Measurements from ENCODE around the gene CLHC1. TPM values are rescaled to one million over a fixed set of nuclear protein-coding genes. Genes with fewer than 3 reads are reported as not detected.

CLHC1 gene
- total and polyA plus RNA-seq, 7 experiments from 2014 or later: 1.0 to 19.5 (median 6.3) TPM

DNA sequence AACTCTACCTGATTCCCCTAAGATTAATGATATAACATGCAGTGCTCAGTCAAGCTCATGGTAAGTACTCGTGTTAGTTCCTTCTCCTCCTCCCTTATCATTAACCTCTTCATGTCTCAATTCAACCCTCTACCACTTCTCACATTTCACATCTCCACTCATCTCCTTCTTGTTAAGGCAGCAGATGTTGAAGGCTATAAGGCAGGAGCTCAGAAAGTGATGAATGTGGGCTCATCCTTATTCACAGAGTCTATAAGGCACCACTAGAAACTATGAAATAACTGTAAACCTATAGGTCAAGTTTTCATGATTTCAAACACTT, 56.0 kb downstream of the CLHC1 start:
- Mint-ChIP-seq H3K36me3 (no peaks in the 10 kb centered on the region), H3K9me3 (no peaks in the 10 kb centered on the region), H3K4me3 (peak overlapping the region in 4 of 10 donors; percentile 1 to 45 (median 26)), H3K4me1 (peaks cover 0 to 10% (median 8%) of the 10 kb centered on the region in 7 donors), H3K27ac (peak overlapping the region in 5 of 9 donors; percentile 2 to 69 (median 46)), H3K27me3 (no peaks in the 10 kb centered on the region)
- DNase-seq (no peak), ATAC-seq (no peak)
- no peak overlapping the region for H3K4me3 ChIP-seq (ENCODE audit: low read length)
- no peak overlapping the region for H3K27ac ChIP-seq (ENCODE audit: low read depth, low read length)
- no peaks in the 10 kb centered on the region for H3K36me3 ChIP-seq (ENCODE audit: control insufficient read depth in 2 of 3, insufficient read depth in 3 of 3, low read length in 3 of 3)
- ChIA-PET POLR2A (interaction anchor here (1.1 kb wide), 1 partner anchor 144 kb away, joined by 4 read pairs; no protein-coding TSS in a partner anchor), CTCF (interaction anchor here (0.6 to 4.8 kb wide), 11 partner anchors 8 to 1074 kb away, joined by 3 to 38 read pairs (median 4); partner anchors contain the start of gene EML6)
- H3K4me1 ChIP-seq (ENCODE audit: control insufficient read depth in 2 of 2, insufficient read depth in 2 of 2, low read length in 2 of 2): no peaks in the 10 kb centered on the region
- intact Hi-C loops (cut with micrococcal nuclease): loop anchor here (5.0 to 10.0 kb wide), 5 partner anchors 46 to 1069 kb away; partner anchors contain the start of gene EML6 (in 1 of the 2)
- no peaks in the 10 kb centered on the region for H3K9me3 ChIP-seq (ENCODE audit: control insufficient read depth in 2 of 3, low read length in 3 of 3)
- H3K27me3 ChIP-seq (ENCODE audit: control insufficient read depth in 2 of 2, insufficient read depth in 2 of 2, low read length in 2 of 2): no peaks in the 10 kb centered on the region

DNA sequence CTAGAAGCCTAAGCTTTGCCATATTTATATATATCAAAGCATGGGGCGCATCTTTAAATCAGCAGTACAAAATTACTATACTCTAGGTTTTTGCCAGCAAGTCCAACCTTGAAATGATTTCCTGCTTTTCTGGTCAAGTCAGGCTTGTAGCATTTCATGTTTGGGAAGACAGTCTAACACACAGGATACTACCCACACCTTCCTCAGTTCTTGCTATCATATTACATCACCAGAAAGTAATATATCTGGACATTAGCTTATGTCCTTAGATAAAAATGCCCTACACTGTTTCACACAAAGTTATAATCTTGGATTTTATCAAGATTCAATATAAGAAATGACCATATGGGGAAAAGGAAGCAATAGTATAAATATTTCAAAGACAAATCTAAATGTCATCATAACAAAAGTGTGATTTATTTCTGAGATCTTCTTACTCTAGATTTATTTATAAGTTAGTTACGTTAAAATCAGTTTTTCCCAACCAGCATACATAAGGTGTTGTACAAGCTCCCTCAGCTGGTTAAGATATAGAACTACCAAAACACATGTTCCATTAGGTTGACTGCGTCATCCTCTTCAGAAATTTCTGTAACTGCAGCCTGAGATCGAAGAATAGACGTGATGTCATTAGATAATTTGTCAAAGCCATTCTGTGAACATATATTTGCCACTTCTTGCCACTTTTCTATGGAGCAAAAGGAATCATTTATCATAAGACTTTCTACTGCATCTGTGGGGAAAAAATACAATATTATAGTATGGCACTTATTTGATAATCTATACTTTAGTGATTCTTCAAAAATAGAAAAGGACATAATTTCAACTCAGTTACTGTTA, 56.6 kb downstream of the CLHC1 start:
- intact Hi-C loops (cut with micrococcal nuclease): loop anchor here (1.0 to 10.0 kb wide), 11 partner anchors 47 to 1068 kb away; partner anchors contain the start of gene EML6 (in 1 of the 2)
- Mint-ChIP-seq H3K27me3 (no peaks in the 10 kb centered on the region), H3K27ac (peak overlapping the region in 5 of 9 donors; percentile 2 to 69 (median 46)), H3K36me3 (no peaks in the 10 kb centered on the region), H3K4me3 (peak overlapping the region in 7 of 10 donors; percentile 0 to 49 (median 24)), H3K9me3 (no peaks in the 10 kb centered on the region), H3K4me1 (peaks cover 0 to 10% (median 8%) of the 10 kb centered on the region in 7 donors)
- ChIA-PET POLR2A (interaction anchor here (0.7 to 1.1 kb wide), 2 partner anchors 143 to 1252 kb away, joined by 4 to 5 read pairs; no protein-coding TSS in a partner anchor), CTCF (interaction anchor here (0.6 to 4.8 kb wide), 15 partner anchors 44 to 509 kb away, joined by 3 to 38 read pairs (median 4); partner anchors contain the start of genes EML6 and RTN4)
- DNase-seq (peak in 7 of 9 donors; percentile 40 to 69 (median 63)), ATAC-seq (peak; percentile 96)
- H3K27ac ChIP-seq (ENCODE audit: low read depth, low read length): no peak overlapping the region
- H3K9me3 ChIP-seq (ENCODE audit: control insufficient read depth in 2 of 3, low read length in 3 of 3): no peaks in the 10 kb centered on the region
- H3K27me3 ChIP-seq (ENCODE audit: control insufficient read depth in 2 of 2, insufficient read depth in 2 of 2, low read length in 2 of 2): no peaks in the 10 kb centered on the region
- H3K4me1 ChIP-seq (ENCODE audit: control insufficient read depth in 2 of 2, insufficient read depth in 2 of 2, low read length in 2 of 2): no peaks in the 10 kb centered on the region
- no peak overlapping the region for H3K4me3 ChIP-seq (ENCODE audit: low read length)
- H3K36me3 ChIP-seq (ENCODE audit: control insufficient read depth in 2 of 3, insufficient read depth in 3 of 3, low read length in 3 of 3): no peaks in the 10 kb centered on the region

DNA sequence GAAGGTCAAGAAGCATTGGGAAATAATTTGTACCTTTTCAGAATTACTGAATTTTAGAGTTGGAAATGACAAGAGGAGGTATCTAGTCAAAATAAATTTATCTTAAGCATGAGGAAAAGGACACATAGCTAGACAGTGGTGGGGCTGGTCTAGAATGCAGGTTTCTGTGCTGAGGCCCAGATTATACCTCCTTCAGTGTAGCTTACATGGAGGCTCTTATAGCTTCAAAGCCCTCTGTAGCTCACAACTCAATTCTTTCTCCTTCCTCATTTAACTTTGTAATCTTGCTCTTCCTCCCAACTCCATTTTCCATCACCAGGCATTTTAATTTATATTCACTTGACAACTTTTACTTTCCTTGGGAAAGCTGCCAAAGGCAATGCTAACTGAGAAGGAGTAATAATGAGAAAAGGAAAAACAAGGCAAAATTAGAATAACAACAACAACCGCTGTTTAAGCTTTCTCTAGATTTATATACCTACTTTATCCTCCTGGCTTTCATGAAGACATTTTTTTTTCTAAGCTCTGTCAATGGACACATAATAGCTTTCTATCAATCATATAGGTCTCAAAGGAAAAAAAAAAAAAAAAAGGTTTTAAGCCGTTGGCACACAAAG, 58.5 kb downstream of the CLHC1 start:
- Histone ChIP-seq H3K27ac (ENCODE audit: low read depth, low read length) (no peak overlapping the region), H3K4me1 (ENCODE audit: control insufficient read depth in 2 of 2, insufficient read depth in 2 of 2, low read length in 2 of 2) (no peaks in the 10 kb centered on the region), H3K9me3 (ENCODE audit: control insufficient read depth in 2 of 3, low read length in 3 of 3) (no peaks in the 10 kb centered on the region), H3K27me3 (ENCODE audit: control insufficient read depth in 2 of 2, insufficient read depth in 2 of 2, low read length in 2 of 2) (no peaks in the 10 kb centered on the region), H3K4me3 (ENCODE audit: low read length) (no peak overlapping the region), H3K36me3 (ENCODE audit: control insufficient read depth in 2 of 3, insufficient read depth in 3 of 3, low read length in 3 of 3) (no peaks in the 10 kb centered on the region)
- Mint-ChIP-seq H3K4me3 (no peak overlapping the region), H3K36me3 (no peaks in the 10 kb centered on the region), H3K4me1 (peaks cover 0 to 12% (median 9%) of the 10 kb centered on the region in 7 donors), H3K27ac (no peak overlapping the region), H3K9me3 (no peaks in the 10 kb centered on the region), H3K27me3 (no peaks in the 10 kb centered on the region)
- ChIA-PET POLR2A (no interaction called here), CTCF (interaction anchor here (0.5 to 4.8 kb wide), 9 partner anchors 46 to 890 kb away, joined by 3 to 38 read pairs (median 6); partner anchors contain the start of gene RTN4)
- DNase-seq: no peak
- intact Hi-C loops (cut with micrococcal nuclease): loop anchor here (2.0 to 10.0 kb wide), 4 partner anchors 449 to 969 kb away; partner anchors contain the start of gene EML6 (in 1 of the 2)
- no peak for ATAC-seq

DNA sequence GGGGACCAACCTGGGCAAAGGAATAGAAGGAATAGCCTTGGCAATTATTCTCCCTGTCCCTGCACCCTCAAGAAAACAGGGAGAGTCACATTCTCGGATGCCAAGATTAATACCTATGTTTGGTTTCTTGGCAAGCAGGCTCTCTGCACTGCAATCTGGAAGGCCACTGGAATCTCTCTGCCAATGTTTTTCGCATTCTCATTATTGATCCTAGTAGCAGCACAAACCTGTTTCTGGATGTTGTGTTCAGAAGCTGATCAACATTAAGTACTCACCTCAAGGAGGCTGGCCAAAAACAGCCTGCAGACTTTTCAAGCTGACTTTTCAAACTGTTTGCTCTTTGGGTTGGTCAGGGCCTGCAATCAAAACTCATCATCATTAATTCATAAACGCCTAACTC, 62.2 kb downstream of the CLHC1 start:
- no peaks in the 10 kb centered on the region for H3K4me1 ChIP-seq (ENCODE audit: control insufficient read depth in 2 of 2, insufficient read depth in 2 of 2, low read length in 2 of 2)
- no peak for ATAC-seq
- intact Hi-C loops (cut with micrococcal nuclease): loop anchor here (2.0 to 10.0 kb wide), 5 partner anchors 38 to 965 kb away; partner anchors contain the start of gene EML6 (in 2 of the 2)
- H3K9me3 ChIP-seq (ENCODE audit: control insufficient read depth in 2 of 3, low read length in 3 of 3): no peaks in the 10 kb centered on the region
- Mint-ChIP-seq H3K4me1 (peaks cover 0 to 5% (median 0%) of the 10 kb centered on the region in 7 donors), H3K9me3 (no peaks in the 10 kb centered on the region), H3K27ac (no peak overlapping the region), H3K27me3 (no peaks in the 10 kb centered on the region), H3K36me3 (no peaks in the 10 kb centered on the region), H3K4me3 (no peak overlapping the region)
- POLR2A ChIA-PET: interaction anchor here (1.1 to 4.2 kb wide), 3 partner anchors 120 to 160 kb away, joined by 4 to 13 read pairs (median 4); partner anchors contain the start of gene RTN4
- CTCF ChIA-PET: interaction anchor here (0.8 to 5.7 kb wide), 6 partner anchors 8 to 153 kb away, joined by 3 to 83 read pairs (median 8); no protein-coding TSS in a partner anchor
- H3K4me3 ChIP-seq (ENCODE audit: low read length): no peak overlapping the region
- no peak for DNase-seq
- no peak overlapping the region for H3K27ac ChIP-seq (ENCODE audit: low read depth, low read length)
- H3K27me3 ChIP-seq (ENCODE audit: control insufficient read depth in 2 of 2, insufficient read depth in 2 of 2, low read length in 2 of 2): no peaks in the 10 kb centered on the region
- no peaks in the 10 kb centered on the region for H3K36me3 ChIP-seq (ENCODE audit: control insufficient read depth in 2 of 3, insufficient read depth in 3 of 3, low read length in 3 of 3)

DNA sequence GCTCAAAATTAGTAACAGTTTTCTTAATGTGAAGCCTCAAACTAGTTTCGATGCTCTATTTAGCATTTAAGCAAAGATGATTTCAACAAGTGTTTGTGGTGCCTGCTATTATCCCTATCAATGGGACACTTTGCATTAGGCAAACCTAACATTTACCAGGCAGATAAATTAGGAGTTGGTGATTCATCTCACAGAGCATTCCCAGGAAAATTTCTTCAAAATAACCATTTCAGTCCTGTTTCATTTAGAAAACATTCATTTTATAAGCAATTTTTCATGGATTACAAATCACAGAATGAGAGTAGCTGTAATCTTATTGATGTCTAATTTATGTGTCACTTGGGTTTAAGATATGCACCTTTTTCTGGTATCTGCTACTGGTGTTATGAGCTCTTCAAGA, 62.7 kb downstream of the CLHC1 start:
- H3K4me1 ChIP-seq (ENCODE audit: control insufficient read depth in 2 of 2, insufficient read depth in 2 of 2, low read length in 2 of 2): no peaks in the 10 kb centered on the region
- ATAC-seq: no peak
- no peaks in the 10 kb centered on the region for H3K9me3 ChIP-seq (ENCODE audit: control insufficient read depth in 2 of 3, low read length in 3 of 3)
- ChIA-PET POLR2A (interaction anchor here (1.1 to 4.2 kb wide), 2 partner anchors 119 to 159 kb away, joined by 4 to 13 read pairs; partner anchors contain the start of gene RTN4), CTCF (interaction anchor here (0.8 to 5.7 kb wide), 12 partner anchors 9 to 464 kb away, joined by 3 to 83 read pairs (median 5); partner anchors contain the start of gene RTN4)
- no peaks in the 10 kb centered on the region for H3K36me3 Mint-ChIP-seq
- H3K27me3 ChIP-seq (ENCODE audit: control insufficient read depth in 2 of 2, insufficient read depth in 2 of 2, low read length in 2 of 2): no peaks in the 10 kb centered on the region
- no peak overlapping the region for H3K27ac ChIP-seq (ENCODE audit: low read depth, low read length)
- no peak overlapping the region for H3K27ac Mint-ChIP-seq
- H3K4me3 ChIP-seq (ENCODE audit: low read length): no peak overlapping the region
- no peak overlapping the region for H3K4me3 Mint-ChIP-seq
- intact Hi-C loops (cut with micrococcal nuclease): loop anchor here (2.0 to 5.0 kb wide), 3 partner anchors 37 to 447 kb away; partner anchors contain the start of gene EML6 (in 1 of the 2)
- no peaks in the 10 kb centered on the region for H3K27me3 Mint-ChIP-seq
- no peak for DNase-seq
- H3K4me1 Mint-ChIP-seq: peaks cover 0 to 5% (median 0%) of the 10 kb centered on the region in 7 donors
- no peaks in the 10 kb centered on the region for H3K9me3 Mint-ChIP-seq
- no peaks in the 10 kb centered on the region for H3K36me3 ChIP-seq (ENCODE audit: control insufficient read depth in 2 of 3, insufficient read depth in 3 of 3, low read length in 3 of 3)

Data from naive thymus-derived CD4-positive, alpha-beta T cell (primary cell).